GM19463 (cell line): Measurements from ENCODE around the gene OR2B2.
"Not testable (repeated sequence)": the region's sequence is repeated elsewhere in the genome, so short reads cannot be mapped to it uniquely, and the experiment has no call there.

Experiments used
- ATAC-seq: cut with Tn5 transposase; IDR thresholded peaks from one replicate; pipeline ENCODE4 v1.9.1; 2021; ENCODE audit warnings: mild to moderate bottlenecking, moderate library complexity; ENCODE audit not compliant: unreplicated experiment

OR2B2 gene

GRCh38 chr6:27911956-27912446 lies at the start of gene OR2B2:
Gene OR2B2 (minus strand): TSS chr6:27912396. CDS start chr6:27912319, 77 bp downstream.
- no peak for ATAC-seq

GRCh38 chr6:27957516-27957915 lies 45.3 kb upstream of the OR2B2 start:
- no peak for ATAC-seq

GRCh38 chr6:27956941-27957340 lies 44.7 kb upstream of the OR2B2 start, which contains the start of gene OR2B6:
Gene OR2B6 (plus strand): TSS chr6:27957241. CDS start chr6:27957241, 0 bp downstream.
- ATAC-seq = no peak

DNA sequence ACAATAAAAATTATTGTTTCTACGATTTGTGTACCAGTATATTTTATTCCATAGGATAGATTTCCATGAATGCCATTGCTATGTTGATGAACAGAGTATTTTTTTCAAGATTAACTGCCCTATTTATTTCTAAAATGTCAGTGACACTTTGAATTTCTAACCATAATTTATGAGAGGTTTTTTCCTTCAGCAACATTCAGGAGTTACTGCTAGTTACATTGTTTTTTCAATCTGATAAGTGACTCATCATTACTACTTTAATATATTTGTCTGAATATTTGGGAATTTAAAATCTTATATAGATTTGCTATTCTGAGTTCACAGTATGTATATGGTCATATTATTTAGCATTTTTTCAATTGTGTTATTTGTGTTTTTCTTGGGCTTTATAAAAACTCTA lies 38.8 kb upstream of the OR2B2 start:
- ATAC-seq = no peak

DNA sequence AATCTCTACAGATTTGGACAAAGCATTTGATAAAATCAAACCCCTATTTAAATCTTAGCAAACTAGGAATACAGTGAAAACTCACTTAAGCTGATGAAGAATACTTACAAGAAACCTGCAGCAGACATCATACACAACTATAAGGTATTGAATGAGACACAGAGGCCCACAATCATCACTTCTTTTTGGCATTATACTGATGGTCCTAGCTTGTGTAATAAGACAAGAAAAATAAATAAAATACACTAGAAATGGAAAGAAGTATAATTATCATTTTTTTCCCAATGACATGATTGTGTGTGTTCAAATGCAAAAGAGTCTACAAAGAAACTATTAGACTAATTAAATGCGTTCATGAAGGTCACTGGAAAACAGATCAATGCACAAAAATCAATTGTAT lies 36.0 kb upstream of the OR2B2 start:
- ATAC-seq = no peak

GRCh38 chr6:27943072-27943471 lies 30.9 kb upstream of the OR2B2 start:
- ATAC-seq = not testable (repeated sequence)

GRCh38 chr6:27940766-27941165 lies 28.6 kb upstream of the OR2B2 start:
- ATAC-seq = no peak

DNA sequence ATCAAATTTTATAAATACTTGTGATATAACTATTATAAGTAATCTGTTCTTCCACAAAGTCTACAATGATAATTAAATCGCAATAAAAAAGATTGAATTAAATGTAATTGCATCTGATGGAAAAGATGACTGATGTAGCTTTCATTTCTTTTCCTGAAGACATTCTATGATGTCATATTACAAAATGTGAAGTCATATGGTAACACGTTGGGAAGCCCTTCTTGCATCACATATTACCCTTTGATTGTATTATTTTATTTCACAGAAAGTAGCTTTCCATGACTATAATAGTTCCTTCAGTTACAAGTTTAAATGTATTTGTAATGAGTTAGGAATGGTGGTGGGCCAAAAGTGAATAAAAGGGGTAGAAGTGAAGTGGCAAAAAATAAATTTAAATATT lies 19.0 kb upstream of the OR2B2 start:
- no peak for ATAC-seq

DNA sequence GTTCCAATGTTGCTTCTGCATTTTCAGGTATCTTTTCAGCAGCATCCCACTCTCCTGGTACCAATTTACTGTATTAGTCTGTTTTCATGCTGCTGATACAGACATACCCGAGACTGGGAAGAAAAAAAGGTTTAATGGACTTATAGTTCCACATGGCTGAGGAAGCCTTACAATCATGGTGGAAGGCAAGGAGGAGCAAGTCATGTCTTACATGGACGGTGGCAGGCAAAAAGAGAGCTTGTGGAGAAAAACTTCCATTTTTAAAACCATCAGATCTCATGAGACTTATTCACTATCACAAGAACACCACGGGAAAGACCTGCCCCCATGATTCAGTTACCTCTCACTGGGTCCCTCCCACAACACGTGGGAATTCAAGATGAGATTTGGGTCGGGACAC lies 17.7 kb upstream of the OR2B2 start:
- not testable (repeated sequence) for ATAC-seq

GRCh38 chr6:27928041-27928440 lies 15.8 kb upstream of the OR2B2 start:
- not testable (repeated sequence) for ATAC-seq

DNA sequence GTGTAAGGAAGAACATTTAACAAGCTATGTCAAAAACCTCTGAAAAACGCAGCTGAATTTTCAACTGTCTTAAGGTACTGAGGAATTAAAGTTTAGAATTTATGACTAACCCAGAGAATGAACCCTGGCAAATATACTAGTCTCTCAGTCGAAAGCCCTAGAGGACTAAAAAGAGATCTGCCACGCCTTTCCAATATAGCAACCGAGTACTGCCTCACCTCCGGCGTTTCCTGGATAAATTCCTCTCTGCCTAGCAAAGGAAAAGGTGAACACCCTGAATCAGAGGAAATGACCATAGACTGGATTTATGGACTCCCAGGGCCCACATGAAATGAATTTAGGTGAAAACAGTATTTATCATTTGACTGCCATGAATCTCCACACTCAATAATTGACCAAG lies 12.0 kb upstream of the OR2B2 start:
- ATAC-seq = no peak

- no peak for ATAC-seq
Observed at GRCh38 chr6:27922949-27923348, 10.8 kb upstream of the OR2B2 start.

GRCh38 chr6:27908017-27908416 lies 4.2 kb downstream of the OR2B2 start:
- no peak for ATAC-seq

DNA sequence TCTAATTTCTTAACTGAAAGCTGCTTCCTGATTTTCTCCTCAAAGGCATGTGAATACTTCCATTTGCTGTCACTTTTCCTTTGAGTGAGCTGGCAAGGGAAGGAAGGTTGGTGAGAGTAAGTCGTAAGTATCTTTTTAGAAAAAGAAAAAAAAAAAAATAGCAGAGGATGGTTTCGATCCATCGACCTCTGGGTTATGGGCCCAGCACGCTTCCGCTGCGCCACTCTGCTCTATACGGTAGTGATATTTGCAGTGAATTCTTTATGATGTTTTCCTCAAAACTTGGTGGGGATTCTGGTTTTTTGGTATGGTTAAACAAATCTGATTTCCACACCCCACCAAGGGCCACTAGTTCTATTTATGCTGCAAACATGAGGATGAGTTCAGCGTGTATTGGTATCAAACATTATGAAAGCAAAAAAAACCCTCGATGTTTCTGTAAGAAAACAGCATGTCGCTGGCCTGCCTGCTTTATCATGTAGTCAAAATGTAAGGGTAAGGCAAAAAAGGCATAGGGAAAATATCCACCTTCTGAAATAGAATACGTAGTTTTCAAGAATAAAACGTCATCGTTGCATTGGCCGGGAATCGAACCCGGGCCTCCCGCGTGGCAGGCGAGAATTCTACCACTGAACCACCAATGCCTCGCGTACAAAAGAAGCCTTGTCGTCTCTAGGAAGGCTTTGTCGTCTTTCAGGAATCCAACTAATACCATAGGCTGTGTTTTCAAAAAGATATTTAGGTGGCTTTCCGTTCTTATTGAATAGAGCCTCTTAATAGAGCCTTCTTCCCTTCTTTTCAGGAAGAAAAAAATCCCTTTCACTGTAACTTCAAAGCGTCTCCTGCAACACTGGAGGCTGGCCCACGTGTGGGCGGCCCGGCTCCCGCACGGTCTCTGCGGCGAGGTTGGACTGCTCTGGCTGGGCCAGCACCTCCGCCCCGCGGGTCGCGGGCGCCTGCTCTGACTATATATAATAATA lies 9.6 kb downstream of the OR2B2 start:
- ATAC-seq = peak; percentile 65

- no peak for ATAC-seq
Observed at GRCh38 chr6:27901801-27902200, 10.4 kb downstream of the OR2B2 start.

- ATAC-seq = not testable (repeated sequence)
Observed at GRCh38 chr6:27900197-27900596, 12.0 kb downstream of the OR2B2 start.

DNA sequence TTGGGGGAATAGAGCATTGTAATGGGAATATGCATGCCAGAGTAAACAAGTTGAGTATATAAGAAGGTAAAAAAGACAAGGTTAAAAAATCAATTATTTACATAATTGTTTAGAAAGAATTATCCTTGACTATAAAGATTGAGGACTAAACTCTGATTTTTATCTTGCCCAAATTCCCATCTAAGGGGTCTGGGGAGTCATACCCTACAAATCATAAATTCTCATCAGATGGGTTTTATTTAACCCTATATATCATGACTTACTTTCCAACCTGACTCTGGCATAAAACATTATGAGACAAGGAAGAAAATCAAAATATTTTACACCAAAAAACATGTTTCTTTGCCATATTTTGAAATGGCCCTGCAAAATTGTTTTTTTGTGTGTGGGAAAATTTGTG lies 12.7 kb downstream of the OR2B2 start:
- ATAC-seq = no peak

GRCh38 chr6:27897580-27898206 lies 14.5 kb downstream of the OR2B2 start:
- no peak for ATAC-seq

DNA sequence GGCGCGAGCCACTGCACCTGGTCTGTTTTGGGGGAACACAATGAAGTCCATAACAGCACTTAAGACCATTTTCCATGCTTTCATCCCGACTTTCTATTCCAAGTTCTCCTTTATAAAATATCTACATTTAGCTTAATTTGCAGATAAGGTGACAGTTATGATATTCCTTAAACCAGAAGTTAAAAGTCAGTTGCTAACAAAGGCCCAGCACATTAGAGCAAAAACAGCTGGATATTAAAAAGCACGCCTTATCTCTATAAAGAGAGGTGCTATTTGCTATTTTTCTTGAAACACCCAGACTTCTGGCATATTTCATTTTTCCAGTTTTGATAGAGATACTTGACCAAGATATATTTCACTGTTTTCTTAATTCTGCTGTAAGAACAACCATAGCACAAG lies 15.8 kb downstream of the OR2B2 start:
- no peak for ATAC-seq

DNA sequence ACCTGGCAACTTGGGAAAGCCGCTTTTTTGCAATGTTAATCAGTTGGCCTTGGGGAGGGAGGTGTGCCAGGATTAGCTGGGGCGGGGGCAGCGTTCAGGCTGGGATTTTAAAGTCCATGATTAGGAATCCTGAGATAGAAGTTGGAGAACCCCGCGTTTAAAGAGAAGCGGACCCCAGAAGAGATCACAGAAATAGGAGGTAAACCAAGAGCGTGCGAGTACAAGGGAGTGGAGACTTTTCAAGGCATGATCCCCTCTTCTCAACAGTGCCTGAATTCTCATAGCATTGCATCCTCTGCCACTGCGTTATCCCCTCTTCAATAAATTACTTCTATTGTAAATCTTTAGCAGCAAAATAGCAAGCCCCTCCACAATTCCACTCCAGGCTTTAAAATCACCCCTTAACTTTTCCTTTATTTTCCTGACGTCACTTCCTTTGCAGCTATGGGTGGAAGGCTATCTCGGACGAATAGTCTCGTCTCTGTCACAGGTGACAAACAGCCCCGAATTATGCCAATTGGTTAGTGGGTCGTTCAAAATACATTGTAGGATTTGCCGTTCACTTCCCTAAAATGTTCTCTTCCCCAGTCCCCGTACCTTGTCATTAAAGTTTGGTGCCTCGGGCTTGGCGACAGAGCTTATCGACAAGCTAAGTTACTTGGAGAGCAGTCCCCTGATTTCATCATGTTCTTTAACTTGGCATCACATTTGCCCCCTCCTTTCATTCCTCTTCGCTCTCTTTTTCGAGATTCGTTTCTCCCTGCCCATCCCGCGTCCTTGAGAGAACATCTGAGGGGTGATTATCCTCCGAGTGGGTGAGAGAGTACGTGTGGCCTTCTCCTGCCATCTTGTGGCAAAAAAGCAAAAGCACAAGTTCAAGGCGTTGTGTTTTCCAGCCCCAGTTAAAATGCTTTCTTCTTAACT lies 17.1 kb downstream of the OR2B2 start:
- no peak for ATAC-seq
